ENCODE data around the gene KAT14. TPM values are rescaled to one million over a fixed set of nuclear protein-coding genes. Genes with fewer than 3 reads are reported as not detected.
"Not testable (repeated sequence)": the region's sequence is repeated elsewhere in the genome, so short reads cannot be mapped to it uniquely, and the experiment has no call there.

KAT14 gene
- total RNA-seq, 6 donors from 2014 or later, result 7.3 to 13.8 (median 12.8) TPM

DNA sequence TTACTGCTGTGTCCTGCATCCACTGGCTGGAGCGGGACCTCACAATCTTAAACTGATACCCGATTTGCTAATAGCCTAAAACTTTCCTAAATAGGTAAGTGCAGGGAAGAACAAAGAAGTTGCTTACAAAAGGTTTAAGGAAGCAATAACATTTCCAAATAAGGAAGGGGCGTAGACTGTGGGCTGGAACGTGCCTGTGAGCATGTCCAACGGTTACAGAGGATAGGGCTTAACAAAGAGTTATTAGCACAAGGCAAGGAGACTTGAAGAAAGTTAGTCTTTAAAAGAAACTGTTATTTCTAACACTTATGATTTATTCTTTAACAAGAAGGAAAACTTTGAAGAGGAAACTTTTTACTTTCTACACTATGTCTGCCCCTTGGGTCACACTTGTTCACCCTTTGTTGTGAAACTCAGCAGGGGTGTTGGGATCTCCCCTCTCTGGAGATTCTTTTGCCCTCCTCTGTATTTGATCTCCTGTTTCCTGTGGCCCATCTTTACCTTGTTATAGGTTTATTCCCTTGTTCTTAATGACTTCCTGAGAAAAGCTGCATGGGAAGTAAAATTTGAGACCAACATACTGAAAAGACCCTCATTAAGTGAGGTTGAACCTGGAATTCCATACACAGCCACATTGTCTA lies 28.7 kb downstream of the KAT14 start:
- H3K27me3 ChIP-seq, result no peaks in the 10 kb centered on the region
- no peak overlapping the region for H3K27ac ChIP-seq
- no peak for DNase-seq
- H3K36me3 ChIP-seq, result peaks cover 0 to 44% (median 16%) of the 10 kb centered on the region in 4 donors
- peaks cover 0 to 11% (median 4%) of the 10 kb centered on the region in 4 donors for H3K4me1 ChIP-seq
- ATAC-seq (ENCODE audit: low FRiP score in 2 of 2), result no peak
- no peak overlapping the region for H3K4me3 ChIP-seq
- 59 to 69% methylated on average over 5 of the region's 5 CpGs for WGBS, 2 donors
- H3K9me3 ChIP-seq, result no peaks in the 10 kb centered on the region
- TF ChIP-seq POLR2A (IDR thresholded peaks at IDR 0.05) (no peak), CTCF (IDR thresholded peaks at IDR 0.05) (no peak), EP300 (IDR thresholded peaks at IDR 0.05) (no peak), POLR2AphosphoS5 (IDR thresholded peaks at IDR 0.05) (no peak)

DNA sequence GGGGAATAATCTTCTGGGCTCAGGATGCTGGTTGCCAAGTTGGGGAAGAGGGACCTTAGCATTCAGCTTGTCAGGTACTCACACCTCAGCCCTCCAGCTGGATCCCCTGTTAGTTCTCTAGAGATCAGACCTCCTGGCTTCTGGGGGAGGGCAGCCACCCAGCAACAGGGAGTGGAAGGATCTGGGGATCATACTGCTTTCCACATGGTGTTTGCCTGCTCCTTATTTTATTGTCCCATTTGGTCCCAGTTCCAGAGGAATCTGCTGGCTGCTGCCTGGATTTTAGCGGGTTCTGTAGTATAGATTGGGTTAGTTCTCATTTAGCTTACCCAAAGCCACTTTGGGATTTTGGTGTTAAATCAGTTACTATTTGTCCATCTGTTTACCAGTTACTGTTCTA lies 29.3 kb downstream of the KAT14 start:
- DNase-seq, result no peak
- ATAC-seq (ENCODE audit: low FRiP score in 2 of 2), result no peak
- Histone ChIP-seq H3K27me3 (no peaks in the 10 kb centered on the region), H3K4me3 (no peak overlapping the region), H3K27ac (no peak overlapping the region), H3K9me3 (no peaks in the 10 kb centered on the region), H3K4me1 (peaks cover 0 to 11% (median 4%) of the 10 kb centered on the region in 4 donors), H3K36me3 (peaks cover 0 to 38% (median 14%) of the 10 kb centered on the region in 4 donors)
- TF ChIP-seq POLR2AphosphoS5 (IDR thresholded peaks at IDR 0.05) (no peak), POLR2A (IDR thresholded peaks at IDR 0.05) (no peak), EP300 (IDR thresholded peaks at IDR 0.05) (no peak), CTCF (IDR thresholded peaks at IDR 0.05) (no peak)
- WGBS, 2 donors, result 90 to 100% methylated on average over 1 of the region's 1 CpG

- no peaks in the 10 kb centered on the region for H3K27me3 ChIP-seq
- DNase-seq (no peak), ATAC-seq (ENCODE audit: low FRiP score in 2 of 2) (no peak)
- H3K4me3 ChIP-seq, result no peak overlapping the region
- H3K4me1 ChIP-seq, result no peaks in the 10 kb centered on the region
- H3K27ac ChIP-seq, result no peak overlapping the region
- no peak for TF ChIP-seq POLR2AphosphoS5 (IDR thresholded peaks at IDR 0.05)
- peaks cover 0 to 23% (median 1%) of the 10 kb centered on the region in 4 donors for H3K36me3 ChIP-seq
- 100% methylated on average over 2 of the region's 2 CpGs for WGBS, 2 donors
- H3K9me3 ChIP-seq, result no peaks in the 10 kb centered on the region
Observed at GRCh38 chr20:18172379-18172778, 34.7 kb downstream of the KAT14 start.

DNA sequence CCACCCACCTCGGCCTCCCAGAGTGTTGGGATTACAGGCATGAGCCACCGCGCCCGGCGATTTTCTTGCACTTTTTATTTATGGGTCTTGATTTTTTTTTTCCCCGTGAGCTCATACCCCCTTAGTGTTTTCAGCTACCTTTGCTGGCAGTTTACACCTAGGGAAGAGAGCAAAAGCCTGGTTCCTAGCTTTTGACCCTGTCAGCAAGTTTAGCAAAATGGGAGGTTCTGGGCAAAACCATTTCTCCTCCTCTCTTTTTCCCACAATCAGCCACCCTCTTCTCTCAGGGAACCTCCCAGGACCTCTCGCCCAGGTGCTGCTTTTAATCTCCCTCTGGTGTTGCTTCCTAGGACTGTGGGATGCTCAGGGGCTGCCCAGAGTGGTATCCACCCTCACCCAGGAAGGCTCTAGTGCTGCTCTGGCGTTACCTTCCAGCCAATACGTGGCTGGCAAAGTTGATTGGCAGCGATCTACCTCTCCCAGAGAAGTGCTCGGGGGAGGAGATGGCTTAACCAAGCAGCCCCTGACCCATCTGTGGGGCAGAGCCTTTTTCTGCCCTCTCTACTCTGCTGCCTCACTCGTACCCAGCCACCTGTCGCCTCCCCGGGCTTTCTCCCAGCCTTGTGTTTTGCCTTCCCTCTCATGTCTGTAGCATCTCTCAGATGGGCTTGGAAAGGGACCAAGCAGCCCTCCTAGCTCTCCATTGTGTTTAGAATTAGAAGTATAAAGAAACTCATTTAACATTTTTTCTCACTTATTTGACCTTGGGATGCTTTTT lies 37.4 kb downstream of the KAT14 start:
- no peaks in the 10 kb centered on the region for H3K9me3 ChIP-seq
- TF ChIP-seq POLR2AphosphoS5 (IDR thresholded peaks at IDR 0.05), result no peak
- no peak for TF ChIP-seq POLR2A (IDR thresholded peaks at IDR 0.05)
- no peak for TF ChIP-seq CTCF (IDR thresholded peaks at IDR 0.05)
- TF ChIP-seq EP300 (IDR thresholded peaks at IDR 0.05), result no peak
- ATAC-seq (ENCODE audit: low FRiP score in 2 of 2), result peak in 1 of 2 donors; percentile 57
- no peaks in the 10 kb centered on the region for H3K27me3 ChIP-seq
- no peaks in the 10 kb centered on the region for H3K4me1 ChIP-seq
- DNase-seq, result no peak
- 98% methylated on average over 14 of the region's 14 CpGs for WGBS, 2 donors
- H3K27ac ChIP-seq, result no peak overlapping the region
- H3K4me3 ChIP-seq, result no peak overlapping the region
- peaks cover 0 to 27% (median 6%) of the 10 kb centered on the region in 4 donors for H3K36me3 ChIP-seq

- H3K9me3 ChIP-seq, result peaks cover 0 to 6% (median 2%) of the 10 kb centered on the region in 4 donors
- peaks cover 0 to 24% (median 7%) of the 10 kb centered on the region in 4 donors for H3K36me3 ChIP-seq
- H3K4me1 ChIP-seq, result no peaks in the 10 kb centered on the region
- H3K27ac ChIP-seq, result no peak overlapping the region
- 85 to 87% methylated on average over 8 of the region's 8 CpGs for WGBS, 2 donors
- ATAC-seq (ENCODE audit: low FRiP score in 2 of 2) (no peak), DNase-seq (no peak)
- H3K4me3 ChIP-seq, result no peak overlapping the region
- no peaks in the 10 kb centered on the region for H3K27me3 ChIP-seq
- TF ChIP-seq EP300 (IDR thresholded peaks at IDR 0.05), result no peak
- no peak for TF ChIP-seq POLR2A (IDR thresholded peaks at IDR 0.05)
- no peak for TF ChIP-seq POLR2AphosphoS5 (IDR thresholded peaks at IDR 0.05)
- TF ChIP-seq CTCF (IDR thresholded peaks at IDR 0.05), result no peak
Observed at GRCh38 chr20:18176318-18176785, 38.7 kb downstream of the KAT14 start.

- ATAC-seq (ENCODE audit: low FRiP score in 2 of 2); DNase-seq; H3K27ac ChIP-seq; H3K4me3 ChIP-seq; H3K9me3 ChIP-seq; H3K27me3 ChIP-seq; H3K4me1 ChIP-seq: not testable (repeated sequence)
- H3K36me3 ChIP-seq, result peaks cover 0 to 58% (median 30%) of the 10 kb centered on the region in 4 donors
Observed at GRCh38 chr20:18180366-18180765, 42.7 kb downstream of the KAT14 start.
